Progenitor cell of endocrine pancreas (in vitro differentiated cells): ENCODE data around the gene ZNF804A. TPM values are rescaled to one million over a fixed set of nuclear protein-coding genes. Genes with fewer than 3 reads are reported as not detected.
"Not testable (repeated sequence)": the region's sequence is repeated elsewhere in the genome, so short reads cannot be mapped to it uniquely, and the experiment has no call there.

ENCODE experiments used
- DNase-seq: peaks from one replicate; pipeline ENCODE4 v3.0.0; 2021; ENCODE audit warnings: low spot score; ENCODE audit not compliant: unreplicated experiment
- H3K27ac Mint-ChIP-seq: 2 replicates; pipeline ENCODE4 v1.8.0; 2021; ENCODE audit warnings: mild to moderate bottlenecking, moderate library complexity, mixed read lengths
- H3K27me3 Mint-ChIP-seq: 2 replicates; pipeline ENCODE4 v1.8.0; 2021; ENCODE audit warnings: mixed read lengths
- H3K36me3 Mint-ChIP-seq: 2 replicates; pipeline ENCODE4 v1.8.0; 2022; ENCODE audit warnings: mixed read lengths; ENCODE audit not compliant: insufficient read depth
- H3K4me1 Mint-ChIP-seq: 2 replicates; pipeline ENCODE4 v1.8.0; 2021; ENCODE audit warnings: low read depth, mixed read lengths
- H3K4me3 Mint-ChIP-seq: 2 replicates; pipeline ENCODE4 v1.8.0; 2021; ENCODE audit warnings: low read depth, mild to moderate bottlenecking, moderate library complexity, mixed read lengths
- H3K9me3 Mint-ChIP-seq: 2 replicates; pipeline ENCODE4 v1.8.0; 2021; ENCODE audit warnings: low read depth, mixed read lengths
- total RNA-seq: library from RNA; stranded (reverse); gene quantifications from 2 replicates; pipeline ENCODE4 v1.2.1, GENCODE V29; 2021
- TF ChIP-seq, protein P1 (sequence below): fragments of 200-600 bp; sonication (generic); IDR thresholded peaks from one replicate; pipeline ENCODE4 v1.5.0; 2021; ENCODE audit warnings: antibody characterized with exemption, mild to moderate bottlenecking; ENCODE audit not compliant: unreplicated experiment

Gene ZNF804A
- total RNA-seq, 1 donor from 2014 or later: not detected

DNA sequence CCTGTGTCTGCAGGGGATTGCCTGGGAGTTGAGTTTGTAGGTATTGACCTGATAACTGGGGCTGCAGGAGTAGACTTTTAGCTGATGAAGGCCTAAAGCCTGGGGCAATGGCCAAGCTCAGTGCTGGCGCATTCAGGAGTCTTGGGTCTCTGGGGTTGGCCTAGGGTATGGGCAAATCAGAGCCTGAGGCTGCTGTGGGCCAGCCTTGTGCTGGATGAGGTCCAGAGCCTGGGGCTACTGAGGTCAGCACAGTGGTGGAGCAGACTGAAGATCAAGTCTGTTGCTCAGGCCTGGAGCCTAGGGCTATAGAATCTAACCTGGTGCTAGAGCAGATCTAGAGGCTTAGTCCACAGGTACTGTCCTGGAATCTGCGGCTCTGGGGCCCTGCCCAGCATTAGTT lies 262.4 kb downstream of the ZNF804A start:
- Mint-ChIP-seq H3K9me3 (peaks cover 13% of the 10 kb centered on the region), H3K27me3 (no peaks in the 10 kb centered on the region), H3K27ac (no peak overlapping the region), H3K36me3 (no peaks in the 10 kb centered on the region), H3K4me3 (no peak overlapping the region), H3K4me1 (no peaks in the 10 kb centered on the region)
- TF ChIP-seq, protein P1, sequence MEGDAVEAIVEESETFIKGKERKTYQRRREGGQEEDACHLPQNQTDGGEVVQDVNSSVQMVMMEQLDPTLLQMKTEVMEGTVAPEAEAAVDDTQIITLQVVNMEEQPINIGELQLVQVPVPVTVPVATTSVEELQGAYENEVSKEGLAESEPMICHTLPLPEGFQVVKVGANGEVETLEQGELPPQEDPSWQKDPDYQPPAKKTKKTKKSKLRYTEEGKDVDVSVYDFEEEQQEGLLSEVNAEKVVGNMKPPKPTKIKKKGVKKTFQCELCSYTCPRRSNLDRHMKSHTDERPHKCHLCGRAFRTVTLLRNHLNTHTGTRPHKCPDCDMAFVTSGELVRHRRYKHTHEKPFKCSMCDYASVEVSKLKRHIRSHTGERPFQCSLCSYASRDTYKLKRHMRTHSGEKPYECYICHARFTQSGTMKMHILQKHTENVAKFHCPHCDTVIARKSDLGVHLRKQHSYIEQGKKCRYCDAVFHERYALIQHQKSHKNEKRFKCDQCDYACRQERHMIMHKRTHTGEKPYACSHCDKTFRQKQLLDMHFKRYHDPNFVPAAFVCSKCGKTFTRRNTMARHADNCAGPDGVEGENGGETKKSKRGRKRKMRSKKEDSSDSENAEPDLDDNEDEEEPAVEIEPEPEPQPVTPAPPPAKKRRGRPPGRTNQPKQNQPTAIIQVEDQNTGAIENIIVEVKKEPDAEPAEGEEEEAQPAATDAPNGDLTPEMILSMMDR: no peak
- DNase-seq: no peak

DNA sequence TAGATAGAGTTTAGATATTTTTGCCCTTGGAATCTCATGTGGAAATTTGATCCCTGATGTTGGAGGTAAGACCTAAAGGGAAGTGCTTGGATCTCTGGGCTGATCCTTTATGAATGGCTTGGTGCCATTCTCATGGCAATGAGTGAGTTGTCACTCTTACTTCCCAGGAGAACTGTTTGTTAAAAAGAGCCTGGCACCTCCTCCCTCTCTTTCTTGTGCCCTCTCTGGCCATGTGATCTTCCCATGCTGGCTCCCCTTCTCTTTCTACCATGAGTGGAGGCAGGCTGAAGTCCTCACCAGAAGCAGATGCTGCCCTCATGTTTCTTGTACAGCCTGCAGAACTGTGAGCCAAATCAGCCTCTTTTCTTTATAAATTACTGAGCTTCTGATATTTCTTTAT lies 276.9 kb downstream of the ZNF804A start:
- Mint-ChIP-seq H3K9me3 (no peaks in the 10 kb centered on the region), H3K36me3 (no peaks in the 10 kb centered on the region), H3K27ac (no peak overlapping the region), H3K27me3 (no peaks in the 10 kb centered on the region), H3K4me3 (no peak overlapping the region), H3K4me1 (peaks cover 2% of the 10 kb centered on the region)
- TF ChIP-seq, protein P1: no peak
- DNase-seq: no peak

DNA sequence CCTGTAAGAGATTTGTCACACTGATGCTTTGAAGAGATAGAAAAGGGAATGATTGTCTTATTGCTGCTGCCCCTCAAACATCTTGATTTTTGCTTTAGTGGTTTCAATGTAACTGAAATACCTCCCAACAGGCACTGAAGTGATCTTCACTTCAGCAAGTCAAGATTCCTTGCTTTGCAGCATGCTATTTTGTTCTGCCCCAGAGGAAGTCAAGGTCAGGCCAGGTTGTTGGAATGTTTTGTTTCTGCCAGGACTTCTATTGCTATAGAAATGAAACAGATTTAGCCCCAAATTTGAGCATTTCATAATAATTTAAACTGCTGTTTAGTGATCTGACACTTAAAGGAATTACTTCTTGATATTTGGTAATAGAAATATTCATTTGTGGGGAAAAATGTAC lies 277.6 kb downstream of the ZNF804A start:
- H3K4me1 Mint-ChIP-seq: peaks cover 2% of the 10 kb centered on the region
- TF ChIP-seq, protein P1: no peak
- H3K27ac Mint-ChIP-seq: no peak overlapping the region
- no peak for DNase-seq
- H3K36me3 Mint-ChIP-seq: no peaks in the 10 kb centered on the region
- H3K27me3 Mint-ChIP-seq: no peaks in the 10 kb centered on the region
- no peak overlapping the region for H3K4me3 Mint-ChIP-seq
- no peaks in the 10 kb centered on the region for H3K9me3 Mint-ChIP-seq

DNA sequence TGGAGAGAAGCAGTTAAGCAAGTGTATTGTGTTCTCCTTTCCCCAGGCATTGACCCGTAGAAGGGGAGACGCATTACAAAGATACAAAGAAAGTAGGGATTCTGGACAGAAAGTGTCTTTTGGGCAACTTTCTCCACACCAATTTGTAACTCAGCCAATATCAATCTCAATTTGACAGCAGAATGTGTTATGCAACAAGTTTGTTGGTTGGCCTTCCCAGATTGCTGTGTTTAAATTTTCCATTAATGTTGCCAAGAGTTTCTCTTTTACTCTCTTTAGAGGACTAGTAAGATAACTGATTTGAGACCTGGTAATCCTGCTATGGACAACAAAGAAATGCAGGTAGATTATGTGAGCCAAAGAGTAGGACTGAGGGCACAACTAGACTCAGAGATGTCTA lies 279.6 kb downstream of the ZNF804A start:
- TF ChIP-seq, protein P1: no peak
- Mint-ChIP-seq H3K36me3 (no peaks in the 10 kb centered on the region), H3K4me1 (peaks cover 2% of the 10 kb centered on the region), H3K9me3 (peaks cover under 1% of the 10 kb centered on the region), H3K27ac (no peak overlapping the region), H3K27me3 (no peaks in the 10 kb centered on the region), H3K4me3 (no peak overlapping the region)
- no peak for DNase-seq

DNA sequence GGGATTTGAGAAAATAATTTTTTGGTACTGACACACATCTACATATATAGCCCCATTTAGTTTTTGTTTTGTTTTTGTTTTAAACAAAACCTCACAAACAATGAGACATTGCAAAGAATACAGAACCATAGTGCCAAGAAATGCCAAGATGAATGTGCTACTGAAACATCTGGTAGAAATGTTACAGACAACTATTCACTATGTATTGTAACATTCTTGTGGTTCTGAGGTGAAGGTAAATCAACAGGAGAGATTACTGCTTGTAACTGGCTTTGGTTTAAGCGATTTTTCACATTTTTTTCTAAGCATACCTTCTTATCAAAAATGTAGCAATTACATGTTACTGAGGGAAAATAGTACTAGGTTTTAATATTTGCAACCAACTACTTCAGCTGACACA lies 281.3 kb downstream of the ZNF804A start:
- H3K27me3 Mint-ChIP-seq: no peaks in the 10 kb centered on the region
- peaks cover 3% of the 10 kb centered on the region for H3K9me3 Mint-ChIP-seq
- H3K36me3 Mint-ChIP-seq: no peaks in the 10 kb centered on the region
- no peak for DNase-seq
- H3K4me1 Mint-ChIP-seq: peaks cover 2% of the 10 kb centered on the region
- TF ChIP-seq, protein P1: no peak
- no peak overlapping the region for H3K27ac Mint-ChIP-seq
- H3K4me3 Mint-ChIP-seq: no peak overlapping the region

DNA sequence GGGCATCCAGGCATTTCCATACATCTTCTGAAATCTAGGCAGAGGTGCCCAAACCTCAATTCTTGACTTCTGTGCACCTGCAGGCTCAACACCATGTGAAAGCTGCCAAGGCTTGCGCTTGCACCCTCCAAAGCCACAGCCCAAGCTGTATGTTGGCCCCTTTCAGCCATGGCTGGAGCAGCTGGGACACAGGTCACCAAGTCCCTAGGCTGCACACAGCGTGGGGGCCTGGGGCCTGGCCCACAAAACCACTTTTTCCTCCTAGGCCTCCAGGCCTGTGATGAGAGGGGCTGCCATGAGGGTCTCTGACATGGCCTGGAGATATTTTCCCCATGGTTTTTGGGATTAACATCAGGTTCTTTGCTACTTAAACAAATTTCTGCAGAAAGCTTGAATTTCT lies 288.3 kb downstream of the ZNF804A start:
- H3K36me3 Mint-ChIP-seq, H3K4me1 Mint-ChIP-seq, H3K27me3 Mint-ChIP-seq, H3K4me3 Mint-ChIP-seq, DNase-seq, H3K27ac Mint-ChIP-seq: not testable (repeated sequence)
- peaks cover 19% of the 10 kb centered on the region for H3K9me3 Mint-ChIP-seq
